Aorta (tissue), 5 donors: Measurements from ENCODE around the gene GM2A. TPM values are rescaled to one million over a fixed set of nuclear protein-coding genes. Genes with fewer than 3 reads are reported as not detected.
"Not testable (repeated sequence)": the region's sequence is repeated elsewhere in the genome, so short reads cannot be mapped to it uniquely, and the experiment has no call there.

Experiments
- ATAC-seq: fragments of 200-7000 bp; cut with Tn5 transposase; one replicate; pipeline ENCODE4 v1.9.1; 2022; ENCODE audit warnings: moderate library complexity; ENCODE audit not compliant: low FRiP score
- DNase-seq, 2 donors: peaks; one replicate each; pipeline ENCODE4 v3.0.0-alpha.2; 2020
- H3K27ac ChIP-seq, 2 donors: one replicate each; pipeline ENCODE4 v1.5.1; 2013; ENCODE audit warnings: low read length in 2 of 2, mild to moderate bottlenecking in 2 of 2, moderate library complexity in 2 of 2, control low read depth in 1 of 2, inconsistent platforms in 1 of 2, low read depth in 1 of 2
- H3K27me3 ChIP-seq, 2 donors: one replicate each; pipeline ENCODE4 v1.6.1; 2013; ENCODE audit warnings: control low read depth in 1 of 2, low read length in 1 of 2, mild to moderate bottlenecking in 1 of 2, moderate library complexity in 1 of 2; ENCODE audit not compliant: insufficient read depth in 2 of 2, control insufficient read depth in 1 of 2
- H3K36me3 ChIP-seq, 2 donors: one replicate each; pipeline ENCODE4 v1.6.1; 2013; ENCODE audit warnings: control low read depth in 1 of 2, low read length in 1 of 2, mild to moderate bottlenecking in 1 of 2; ENCODE audit not compliant: insufficient read depth in 2 of 2, control insufficient read depth in 1 of 2
- H3K4me1 ChIP-seq, 2 donors: one replicate each; pipeline ENCODE4 v1.6.1; 2013; ENCODE audit warnings: low read length in 2 of 2, control low read depth in 1 of 2, mild to moderate bottlenecking in 1 of 2, moderate library complexity in 1 of 2; ENCODE audit not compliant: insufficient read depth in 2 of 2, control insufficient read depth in 1 of 2
- H3K4me3 ChIP-seq, 2 donors: one replicate each; pipeline ENCODE4 v1.5.1; 2013; ENCODE audit warnings: low read length in 2 of 2, control low read depth in 1 of 2, mild to moderate bottlenecking in 1 of 2
- H3K9me3 ChIP-seq: one replicate; pipeline ENCODE4 v1.6.1; 2013; ENCODE audit warnings: mild to moderate bottlenecking, low read length; ENCODE audit not compliant: control insufficient read depth
- WGBS, 2 donors: extraction: QIAGEN DNeasy Blood & Tissue Kit; methylation state at CpG; one replicate each; pipeline ENCODE4 v1.1.7; 2013; 5-methylcytosine and 5-hydroxymethylcytosine counted together
- intact Hi-C, 2 donors: fragments of 100-400 bp; cut with DNase I; formaldehyde crosslinking; loops; one replicate each; pipeline versions ENCODE4 v1.14.2 to v1.15.0; 2022
- polyA plus RNA-seq, 2 donors: library from polyadenylated mRNA; stranded (reverse); fragments of 200-250 nt; gene quantifications; one replicate each; pipeline ENCODE4 v1.2.3, GENCODE V29; 2013
- total RNA-seq, 2 donors: library from RNA; stranded (reverse); fragmentation: NEBNext Ultra II Directional; extraction: Animal tissue kit (Norgen Biotek cat#: 25700); gene quantifications; one replicate each; pipeline ENCODE4 v1.2.1, GENCODE V29; 2021
- donor health status: healthy with polysubstance abuse.
- donor health status: Bipolar disorder and iron deficiency.
- donor health status: DM: no; HTN: no; CAD: no.
- donor health status: DM: no; HTN: no; CAD: no.
- donor health status: DM: yes; HTN: yes; CAD: no.

Gene GM2A
- total and polyA plus RNA-seq, 4 donors: 13.7 to 32.7 (median 21.1) TPM

GRCh38 chr5:151234476-151235238 lies 18.3 kb upstream of the GM2A start:
- Histone ChIP-seq H3K4me3 (no peak overlapping the region), H3K27ac (no peak overlapping the region), H3K9me3 (no peaks in the 10 kb centered on the region), H3K4me1 (no peaks in the 10 kb centered on the region), H3K36me3 (no peaks in the 10 kb centered on the region), H3K27me3 (no peaks in the 10 kb centered on the region)
- ATAC-seq (peak; percentile 72), DNase-seq (peak in 1 of 2 donors; percentile 67)
- WGBS, 2 donors: 64 to 71% methylated on average over 17 of the region's 17 CpGs
- intact Hi-C loops: loop anchor here (5.0 kb wide), 1 partner anchor 107 kb away; no protein-coding TSS in a partner anchor

GRCh38 chr5:151235239-151235571 lies 17.8 kb upstream of the GM2A start:
- H3K4me1 ChIP-seq, H3K9me3 ChIP-seq, H3K36me3 ChIP-seq, H3K27ac ChIP-seq, ATAC-seq, H3K4me3 ChIP-seq, DNase-seq, H3K27me3 ChIP-seq: not testable (repeated sequence)
- intact Hi-C loops: loop anchor here (5.0 kb wide), 1 partner anchor 108 kb away; no protein-coding TSS in a partner anchor
- WGBS, 2 donors: 95 to 97% methylated on average over 6 of the region's 6 CpGs

GRCh38 chr5:151236888-151237287 lies 16.1 kb upstream of the GM2A start:
- no peaks in the 10 kb centered on the region for H3K27me3 ChIP-seq
- DNase-seq (no peak), ATAC-seq (no peak)
- no peaks in the 10 kb centered on the region for H3K9me3 ChIP-seq
- no peaks in the 10 kb centered on the region for H3K4me1 ChIP-seq
- no peaks in the 10 kb centered on the region for H3K36me3 ChIP-seq
- no peak overlapping the region for H3K4me3 ChIP-seq
- WGBS, 2 donors: 96 to 97% methylated on average over 1 of the region's 1 CpG
- no peak overlapping the region for H3K27ac ChIP-seq
- intact Hi-C loops: loop anchor here (5.0 kb wide), 1 partner anchor 110 kb away; no protein-coding TSS in a partner anchor

- intact Hi-C loops: loop anchor here (5.0 kb wide), 1 partner anchor 110 kb away; no protein-coding TSS in a partner anchor
- Histone ChIP-seq H3K27me3 (no peaks in the 10 kb centered on the region), H3K4me3 (no peak overlapping the region), H3K36me3 (no peaks in the 10 kb centered on the region), H3K4me1 (no peaks in the 10 kb centered on the region), H3K9me3 (no peaks in the 10 kb centered on the region), H3K27ac (peak overlapping the region in 1 of 2 donors; percentile 18)
- no peak for DNase-seq
- ATAC-seq: no peak
- 85 to 89% methylated on average over 7 of the region's 7 CpGs for WGBS, 2 donors
These were observed 15.3 kb upstream of the GM2A start for GRCh38 chr5:151237685-151238084.

GRCh38 chr5:151238303-151238741 lies 14.7 kb upstream of the GM2A start:
- H3K4me3 ChIP-seq: peak overlapping the region; percentile 22 to 43
- no peaks in the 10 kb centered on the region for H3K9me3 ChIP-seq
- H3K36me3 ChIP-seq: no peaks in the 10 kb centered on the region
- 4 to 9% methylated on average over 13 to 14 of the region's 14 CpGs for WGBS, 2 donors
- no peaks in the 10 kb centered on the region for H3K27me3 ChIP-seq
- intact Hi-C loops: loop anchor here (5.0 kb wide), 1 partner anchor 111 kb away; no protein-coding TSS in a partner anchor
- ATAC-seq (peak; percentile 74), DNase-seq (peak; percentile 58 to 78)
- no peaks in the 10 kb centered on the region for H3K4me1 ChIP-seq
- peak overlapping the region; percentile 18 to 22 for H3K27ac ChIP-seq

- H3K4me1 ChIP-seq: no peaks in the 10 kb centered on the region
- intact Hi-C loops: loop anchor here (5.0 kb wide), 1 partner anchor 112 kb away; no protein-coding TSS in a partner anchor
- H3K9me3 ChIP-seq: no peaks in the 10 kb centered on the region
- H3K4me3 ChIP-seq: no peak overlapping the region
- WGBS, 2 donors: 17 to 19% methylated on average over 17 of the region's 17 CpGs
- DNase-seq (peak; percentile 86 to 94), ATAC-seq (peak; percentile 83)
- H3K27ac ChIP-seq: no peak overlapping the region
- H3K36me3 ChIP-seq: no peaks in the 10 kb centered on the region
- H3K27me3 ChIP-seq: no peaks in the 10 kb centered on the region
These were observed 13.6 kb upstream of the GM2A start for GRCh38 chr5:151239237-151239861.

GRCh38 chr5:151240268-151240835 lies 12.6 kb upstream of the GM2A start:
- not testable (repeated sequence) for H3K27ac ChIP-seq
- intact Hi-C loops: loop anchor here in 1 of 2 donors (10.0 kb wide), 1 partner anchor 76 kb away; no protein-coding TSS in a partner anchor

GRCh38 chr5:151240924-151241635 lies 11.9 kb upstream of the GM2A start:
- DNase-seq: no peak

More at GRCh38 chr5:151240268-151240835, 12.6 kb upstream of the GM2A start:
- H3K9me3 ChIP-seq, H3K4me3 ChIP-seq, DNase-seq, H3K27me3 ChIP-seq, H3K36me3 ChIP-seq, H3K4me1 ChIP-seq, ATAC-seq: not testable (repeated sequence)
- WGBS, 2 donors: 93 to 95% methylated on average over 10 of the region's 10 CpGs

More at GRCh38 chr5:151240924-151241635, 11.9 kb upstream of the GM2A start:
- H3K36me3 ChIP-seq: no peaks in the 10 kb centered on the region
- H3K27me3 ChIP-seq: no peaks in the 10 kb centered on the region
- no peak overlapping the region for H3K27ac ChIP-seq
- H3K4me3 ChIP-seq: no peak overlapping the region
- no peak for ATAC-seq
- no peaks in the 10 kb centered on the region for H3K9me3 ChIP-seq
- intact Hi-C loops: loop anchor here in 1 of 2 donors (10.0 kb wide), 1 partner anchor 76 kb away; no protein-coding TSS in a partner anchor
- no peaks in the 10 kb centered on the region for H3K4me1 ChIP-seq
- 88 to 89% methylated on average over 2 of the region's 2 CpGs for WGBS, 2 donors
